GM19035 (cell line): ENCODE measurements around the gene MFAP3.

ENCODE experiments used
- ATAC-seq: cut with Tn5 transposase; IDR thresholded peaks from one replicate; pipeline ENCODE4 v1.9.1; 2021; ENCODE audit not compliant: unreplicated experiment

MFAP3 gene

GRCh38 chr5:154088801-154089200 is 50.0 kb downstream of the MFAP3 start:
- no peak for ATAC-seq

GRCh38 chr5:154090656-154091055 is 51.9 kb downstream of the MFAP3 start:
- no peak for ATAC-seq

GRCh38 chr5:154092356-154093141 is 53.8 kb downstream of the MFAP3 start:
- ATAC-seq = no peak

GRCh38 chr5:154093142-154093532 is 54.4 kb downstream of the MFAP3 start:
- no peak for ATAC-seq

- no peak for ATAC-seq
These were observed 57.1 kb downstream of the MFAP3 start for GRCh38 chr5:154095904-154096303.

- no peak for ATAC-seq
These were observed 58.3 kb downstream of the MFAP3 start for GRCh38 chr5:154097031-154097430.

- no peak for ATAC-seq
These were observed 59.7 kb downstream of the MFAP3 start for GRCh38 chr5:154098465-154098864.

- no peak for ATAC-seq
These were observed 62.4 kb downstream of the MFAP3 start for GRCh38 chr5:154101184-154101583.

- ATAC-seq = no peak
These were observed 64.5 kb downstream of the MFAP3 start for GRCh38 chr5:154103233-154103632.
